T-cell (primary cell): ENCODE measurements around the gene CARTPT. TPM values are rescaled to one million over a fixed set of nuclear protein-coding genes. Genes with fewer than 3 reads are reported as not detected.

ENCODE experiments used
- ATAC-seq, 4 experiments: fragments of 200-7000 bp in 3 of 4; fragments of 150-1000 bp in 1 of 4; cut with Tn5 transposase; replicated peaks in 1 of 4; 1 replicate in 3 of 4; 2 replicates in 1 of 4; pipeline ENCODE4 v1.10.0; 2021; ENCODE audit warnings: moderate library complexity in 3 of 4, mild to moderate bottlenecking in 2 of 4, moderate number of reproducible peaks in 1 of 4
- CTCF ChIA-PET, 2 donors: fragments of 300-600 bp; sonication (Branson Sonifier 250); formaldehyde crosslinking; loops; one replicate each; lab custom pipeline; 2022; ENCODE audit warnings: antibody characterized with exemption in 2 of 2; lab: Charles Lee
- POLR2A ChIA-PET, 2 donors: fragments of 300-600 bp; sonication (Branson Sonifier 250); formaldehyde crosslinking; loops; one replicate each; lab custom pipeline; 2022; ENCODE audit warnings: antibody characterized with exemption in 2 of 2; lab: Charles Lee
- DNase-seq, 35 experiments: peaks; one replicate each; pipeline versions ENCODE4 v3.0.0 to v3.0.0-alpha.2; 2013 to 2023
- H3K27ac ChIP-seq: one replicate; pipeline ENCODE4 v1.5.1; 2013; ENCODE audit warnings: low read length
- H3K27me3 ChIP-seq, 2 experiments: replicated peaks in 1 of 2; 1 replicate in 1 of 2; 2 replicates in 1 of 2; pipeline versions ENCODE4 v1.6.1 to v1.7.0; 2013; ENCODE audit warnings: low read length in 1 of 2, mixed read lengths in 1 of 2; ENCODE audit not compliant: control insufficient read depth in 2 of 2, insufficient read depth in 2 of 2; ENCODE audit errors: extremely low read depth in 1 of 2
- H3K36me3 ChIP-seq, 2 donors: 1 replicate in 1 of 2; 2 replicates in 1 of 2; pipeline versions ENCODE4 v1.6.1 to v1.7.0; 2013; ENCODE audit warnings: low read length in 1 of 2; ENCODE audit not compliant: control insufficient read depth in 2 of 2, insufficient read depth in 1 of 2; ENCODE audit errors: extremely low read depth in 1 of 2
- H3K4me1 ChIP-seq, 2 experiments: 1 replicate in 1 of 2; 2 replicates in 1 of 2; pipeline versions ENCODE4 v1.6.1 to v1.7.0; 2013; ENCODE audit warnings: low read length in 2 of 2, mixed read lengths in 1 of 2; ENCODE audit not compliant: insufficient read depth in 2 of 2, control insufficient read depth in 1 of 2; ENCODE audit errors: extremely low read depth in 1 of 2
- H3K4me3 ChIP-seq, 2 donors: 1 replicate in 1 of 2; 2 replicates in 1 of 2; pipeline versions ENCODE4 v1.5.1 to v1.7.0; 2013; ENCODE audit warnings: mild to moderate bottlenecking in 2 of 2, low read length in 1 of 2, moderate library complexity in 1 of 2; ENCODE audit not compliant: control insufficient read depth in 1 of 2; ENCODE audit errors: extremely low read depth in 1 of 2
- H3K9me3 ChIP-seq: 2 replicates; pipeline ENCODE4 v1.7.0; 2013
- H3K27ac Mint-ChIP-seq, 2 donors: one replicate each; pipeline ENCODE4 v1.8.0; 2020 to 2021; ENCODE audit warnings: mild to moderate bottlenecking in 2 of 2, mixed read lengths in 2 of 2
- H3K27me3 Mint-ChIP-seq, 2 donors: one replicate each; pipeline ENCODE4 v1.8.0; 2021 to 2022; ENCODE audit warnings: mixed read lengths in 2 of 2
- H3K36me3 Mint-ChIP-seq: one replicate; pipeline ENCODE4 v1.8.0; 2021; ENCODE audit warnings: mixed read lengths
- H3K4me1 Mint-ChIP-seq, 3 donors: one replicate each; pipeline ENCODE4 v1.8.0; 2020 to 2022; ENCODE audit warnings: mixed read lengths in 3 of 3, mild to moderate bottlenecking in 1 of 3
- H3K4me3 Mint-ChIP-seq, 3 donors: one replicate each; pipeline ENCODE4 v1.8.0; 2020 to 2022; ENCODE audit warnings: mild to moderate bottlenecking in 3 of 3, mixed read lengths in 3 of 3, moderate library complexity in 3 of 3
- H3K9me3 Mint-ChIP-seq, 3 donors: one replicate each; pipeline ENCODE4 v1.8.0; 2020 to 2022; ENCODE audit warnings: mixed read lengths in 3 of 3
- WGBS: methylation state at CpG from one replicate; pipeline ENCODE4 v1.1.5; 2013; ENCODE audit warnings: missing lambda C conversion rate; ENCODE audit not compliant: insufficient coverage; 5-methylcytosine and 5-hydroxymethylcytosine counted together
- total RNA-seq, 35 experiments: library from RNA in 6 of 35; stranded (reverse) in 6 of 35; fragments of 120-200 nt in 1 of 35; gene quantifications; one replicate each; pipeline versions ENCODE4 v1.2.1 to v1.2.4 and lab custom pipeline; 2013 to 2026

Gene CARTPT
- total RNA-seq (not detected), total RNA-seq (lab: John Stamatoyannopoulos, UW) (0 reads per million in 29 experiments)
- 0.17 TPM for total RNA-seq (2013)

GRCh38 chr5:71719063-71719964 lies at the start of gene CARTPT:
TSS of gene CARTPT (plus strand) at chr5:71719275. CDS start at chr5:71719294, 19 bp downstream.
- DNase-seq = no peak
- WGBS = 14% methylated on average over 59 of the region's 65 CpGs
- H3K27me3 Mint-ChIP-seq = peaks cover 57 to 77% of the 10 kb centered on the region in 2 donors
- H3K27ac Mint-ChIP-seq = peak within 1 kb of the TSS in 1 of 2 donors; percentile 17
- H3K36me3 Mint-ChIP-seq = no peaks in the 10 kb centered on the region
- H3K4me3 Mint-ChIP-seq = no peak within 1 kb of the TSS
- Histone ChIP-seq H3K27me3 (peaks cover 6 to 30% of the 10 kb centered on the region in 2 experiments), H3K4me3 (no peak within 1 kb of the TSS), H3K27ac (no peak within 1 kb of the TSS), H3K36me3 (no peaks in the 10 kb centered on the region), H3K4me1 (no peaks in the 10 kb centered on the region), H3K9me3 (no peaks in the 10 kb centered on the region)
- ChIA-PET CTCF (no interaction called here), POLR2A (no interaction called here)
- H3K9me3 Mint-ChIP-seq = no peaks in the 10 kb centered on the region
- peaks cover 0 to 6% (median 5%) of the 10 kb centered on the region in 3 donors for H3K4me1 Mint-ChIP-seq
- ATAC-seq = no peak

- H3K27me3 ChIP-seq = peaks cover 0 to 3% of the 10 kb centered on the region in 2 experiments
- no peaks in the 10 kb centered on the region for H3K4me1 ChIP-seq
- no peaks in the 10 kb centered on the region for H3K36me3 ChIP-seq
- H3K27ac Mint-ChIP-seq = no peak overlapping the region
- H3K9me3 ChIP-seq = no peaks in the 10 kb centered on the region
- no peak overlapping the region for H3K4me3 Mint-ChIP-seq
- WGBS = no CpG with 5 or more reads among the region's 1 CpG
- H3K36me3 Mint-ChIP-seq = no peaks in the 10 kb centered on the region
- CTCF ChIA-PET = no interaction called here
- H3K9me3 Mint-ChIP-seq = peaks cover 0 to 7% (median 3%) of the 10 kb centered on the region in 3 donors
- POLR2A ChIA-PET = no interaction called here
- DNase-seq (no peak), ATAC-seq (no peak)
- no peak overlapping the region for H3K27ac ChIP-seq
- H3K27me3 Mint-ChIP-seq = peaks cover 35 to 48% of the 10 kb centered on the region in 2 donors
- no peak overlapping the region for H3K4me3 ChIP-seq
- H3K4me1 Mint-ChIP-seq = no peaks in the 10 kb centered on the region
These were observed 41.1 kb upstream of the CARTPT start for GRCh38 chr5:71677977-71678376.

DNA sequence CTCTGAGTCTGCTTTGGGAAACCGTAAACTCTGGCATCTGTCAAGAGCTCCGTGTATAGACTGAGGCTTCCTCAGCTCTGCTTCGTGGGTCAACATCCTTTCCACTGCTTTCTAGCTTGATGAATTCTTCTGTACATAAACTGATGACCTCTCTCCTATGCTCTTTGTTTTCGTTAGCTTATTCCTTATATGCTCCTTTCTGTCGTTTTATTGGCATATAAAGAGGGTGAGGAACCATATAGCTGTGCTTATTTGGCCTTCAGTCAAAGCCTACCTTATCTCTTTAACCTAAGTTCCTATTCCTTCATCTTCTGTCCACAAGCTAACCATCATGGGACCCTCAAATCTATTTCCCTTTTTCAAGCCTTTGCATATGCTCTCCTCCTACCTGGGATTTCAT lies 39.4 kb upstream of the CARTPT start:
- H3K4me1 ChIP-seq = no peaks in the 10 kb centered on the region
- ChIA-PET POLR2A (no interaction called here), CTCF (no interaction called here)
- no peak overlapping the region for H3K27ac ChIP-seq
- DNase-seq = no peak
- H3K4me3 Mint-ChIP-seq = no peak overlapping the region
- H3K27me3 ChIP-seq = peaks cover 0 to 15% of the 10 kb centered on the region in 2 experiments
- no peaks in the 10 kb centered on the region for H3K4me1 Mint-ChIP-seq
- no peak overlapping the region for H3K4me3 ChIP-seq
- no peaks in the 10 kb centered on the region for H3K36me3 Mint-ChIP-seq
- peaks cover 52 to 56% of the 10 kb centered on the region in 2 donors for H3K27me3 Mint-ChIP-seq
- H3K9me3 ChIP-seq = no peaks in the 10 kb centered on the region
- peaks cover 0 to 11% (median 3%) of the 10 kb centered on the region in 3 donors for H3K9me3 Mint-ChIP-seq
- no peak for ATAC-seq
- no peak overlapping the region for H3K27ac Mint-ChIP-seq
- no peaks in the 10 kb centered on the region for H3K36me3 ChIP-seq
- no CpG with 5 or more reads among the region's 5 CpGs for WGBS

GRCh38 chr5:71680510-71680909 lies 38.6 kb upstream of the CARTPT start:
- H3K4me3 ChIP-seq = no peak overlapping the region
- H3K27me3 ChIP-seq = peaks cover 0 to 15% of the 10 kb centered on the region in 2 experiments
- H3K4me1 ChIP-seq = no peaks in the 10 kb centered on the region
- H3K27ac Mint-ChIP-seq = no peak overlapping the region
- H3K27me3 Mint-ChIP-seq = peaks cover 59 to 60% of the 10 kb centered on the region in 2 donors
- peaks cover 5 to 15% (median 8%) of the 10 kb centered on the region in 3 donors for H3K9me3 Mint-ChIP-seq
- CTCF ChIA-PET = no interaction called here
- ATAC-seq = no peak
- POLR2A ChIA-PET = no interaction called here
- no peaks in the 10 kb centered on the region for H3K36me3 ChIP-seq
- H3K9me3 ChIP-seq = no peaks in the 10 kb centered on the region
- no peak for DNase-seq
- no peaks in the 10 kb centered on the region for H3K4me1 Mint-ChIP-seq
- H3K27ac ChIP-seq = no peak overlapping the region
- H3K4me3 Mint-ChIP-seq = no peak overlapping the region
- no peaks in the 10 kb centered on the region for H3K36me3 Mint-ChIP-seq
- WGBS = no CpG with 5 or more reads among the region's 2 CpGs

- no peak for ATAC-seq
These were observed 37.8 kb upstream of the CARTPT start for GRCh38 chr5:71681296-71681695.

DNA sequence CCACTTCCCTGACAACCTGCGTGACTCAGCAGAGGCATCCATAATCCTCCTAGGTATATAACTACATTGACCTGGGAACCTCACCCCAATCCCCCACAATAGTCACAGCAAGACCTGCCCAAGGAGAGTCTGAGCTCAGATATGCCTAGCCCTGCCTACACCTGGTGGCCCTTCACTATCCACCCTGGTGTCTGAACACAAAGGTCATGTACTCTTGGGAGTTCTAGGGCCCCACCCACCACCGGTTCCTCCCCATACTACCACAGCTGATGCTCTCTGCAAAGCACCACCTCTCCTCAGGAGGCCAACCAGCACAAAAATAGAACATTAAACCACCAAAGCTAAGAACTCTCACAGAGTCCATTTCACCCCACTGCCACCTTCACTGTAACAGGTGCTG lies 34.8 kb upstream of the CARTPT start:
- no peak for DNase-seq
- no peaks in the 10 kb centered on the region for H3K4me1 ChIP-seq
- H3K27me3 ChIP-seq = peaks cover 0 to 15% of the 10 kb centered on the region in 2 experiments
- no peak overlapping the region for H3K27ac ChIP-seq
- WGBS = 94% methylated on average over 2 of the region's 2 CpGs
- H3K9me3 Mint-ChIP-seq = peaks cover 11 to 19% (median 18%) of the 10 kb centered on the region in 3 donors
- H3K9me3 ChIP-seq = no peaks in the 10 kb centered on the region
- POLR2A ChIA-PET = no interaction called here
- no peak overlapping the region for H3K4me3 ChIP-seq
- no peak overlapping the region for H3K27ac Mint-ChIP-seq
- CTCF ChIA-PET = no interaction called here
- H3K4me1 Mint-ChIP-seq = no peaks in the 10 kb centered on the region
- no peaks in the 10 kb centered on the region for H3K36me3 ChIP-seq
- no peak for ATAC-seq
- no peaks in the 10 kb centered on the region for H3K36me3 Mint-ChIP-seq
- H3K4me3 Mint-ChIP-seq = no peak overlapping the region
- peaks cover 62 to 65% of the 10 kb centered on the region in 2 donors for H3K27me3 Mint-ChIP-seq

More at GRCh38 chr5:71681296-71681695, 37.8 kb upstream of the CARTPT start:
- no peaks in the 10 kb centered on the region for H3K4me1 ChIP-seq
- WGBS = 72% methylated on average over 3 of the region's 3 CpGs
- H3K4me3 ChIP-seq = no peak overlapping the region
- H3K9me3 Mint-ChIP-seq = peaks cover 11 to 18% (median 14%) of the 10 kb centered on the region in 3 donors
- no peaks in the 10 kb centered on the region for H3K36me3 ChIP-seq
- peaks cover 61 to 64% of the 10 kb centered on the region in 2 donors for H3K27me3 Mint-ChIP-seq
- no peak for DNase-seq
- peaks cover 0 to 15% of the 10 kb centered on the region in 2 experiments for H3K27me3 ChIP-seq
- H3K4me1 Mint-ChIP-seq = no peaks in the 10 kb centered on the region
- ChIA-PET POLR2A (no interaction called here), CTCF (no interaction called here)
- no peak overlapping the region for H3K27ac ChIP-seq
- H3K4me3 Mint-ChIP-seq = no peak overlapping the region
- no peaks in the 10 kb centered on the region for H3K36me3 Mint-ChIP-seq
- no peak overlapping the region for H3K27ac Mint-ChIP-seq
- no peaks in the 10 kb centered on the region for H3K9me3 ChIP-seq
